Astrocyte of the cerebellum (primary cell): ENCODE data around the gene PANK1.

Source experiments
- DNase-seq: peaks from one replicate; pipeline ENCODE4 v3.0.0-alpha.2; 2011; ENCODE audit warnings: low read depth
- H3K4me3 ChIP-seq: 2 replicates; pipeline ENCODE4 v1.5.1; 2011; ENCODE audit warnings: mild to moderate bottlenecking, low read depth, low read length, moderate library complexity
- CTCF ChIP-seq: IDR thresholded peaks from 2 replicates; pipeline ENCODE4 v1.5.1; 2012; ENCODE audit warnings: low read length, low read depth, moderate library complexity, mild to moderate bottlenecking; ENCODE audit errors: missing control alignments
- in situ Hi-C: cut with HindIII; loops from 2 replicates; pipeline ENCODE4 v1.10.0; 2017; ENCODE audit warnings: low sequenced_read_pairs

Gene PANK1

GRCh38 chr10:89683883-89684282 lies 38.8 kb upstream of the PANK1 start:
- in situ Hi-C loops, result no loop called here
- TF ChIP-seq CTCF, result no peak
- H3K4me3 ChIP-seq, result no peak overlapping the region
- DNase-seq, result no peak

GRCh38 chr10:89679986-89680385 lies 34.9 kb upstream of the PANK1 start:
- H3K4me3 ChIP-seq, result no peak overlapping the region
- no peak for DNase-seq
- in situ Hi-C loops, result loop anchor here (5.0 kb wide), 1 partner anchor 38 kb away; no protein-coding TSS in a partner anchor
- no peak for TF ChIP-seq CTCF

- no peak overlapping the region for H3K4me3 ChIP-seq
- DNase-seq, result no peak
- in situ Hi-C loops, result loop anchor here (5.0 kb wide), 1 partner anchor 35 kb away; no protein-coding TSS in a partner anchor
- TF ChIP-seq CTCF, result no peak
Measured at GRCh38 chr10:89677341-89677740, 32.3 kb upstream of the PANK1 start.

GRCh38 chr10:89670926-89671325 lies 25.9 kb upstream of the PANK1 start:
- no peak overlapping the region for H3K4me3 ChIP-seq
- no peak for TF ChIP-seq CTCF
- in situ Hi-C loops, result no loop called here
- no peak for DNase-seq

- no peak for TF ChIP-seq CTCF
Measured at GRCh38 chr10:89669985-89670384, 24.9 kb upstream of the PANK1 start.

GRCh38 chr10:89668386-89669071 lies 23.5 kb upstream of the PANK1 start:
- no peak for DNase-seq
- TF ChIP-seq CTCF, result no peak
- in situ Hi-C loops, result no loop called here
- no peak overlapping the region for H3K4me3 ChIP-seq

More at GRCh38 chr10:89669985-89670384, 24.9 kb upstream of the PANK1 start:
- DNase-seq, result no peak
- in situ Hi-C loops, result no loop called here
- no peak overlapping the region for H3K4me3 ChIP-seq

- no peak for DNase-seq
Measured at GRCh38 chr10:89666138-89666537, 21.1 kb upstream of the PANK1 start.

More at GRCh38 chr10:89666138-89666537, 21.1 kb upstream of the PANK1 start:
- in situ Hi-C loops, result no loop called here
- no peak for TF ChIP-seq CTCF
- H3K4me3 ChIP-seq, result no peak overlapping the region
